ENCODE results near the gene SUPT5H.

SUPT5H gene

GRCh38 chr19:39401070-39401548 lies 44.3 kb upstream of the SUPT5H start:
- no peak for DNase-seq (ENCODE audit: low read depth, low spot score)
- ChIA-PET POLR2A (interaction anchor here (0.6 to 1.8 kb wide), 5 partner anchors 10 to 37 kb away, joined by 3 to 8 read pairs (median 6); partner anchors contain the start of genes MED29, PAF1 and RPS16), CTCF (interaction anchor here (0.7 to 3.6 kb wide), 4 partner anchors 10 to 39 kb away, joined by 3 to 26 read pairs (median 12); partner anchors contain the start of genes MED29, PAF1 and PLEKHG2)
- TF ChIP-seq CTCF (IDR thresholded peaks at IDR 0.05; ENCODE audit: insufficient read depth, low read length, missing control alignments): no peak
- no peak overlapping the region for H3K4me3 ChIP-seq (ENCODE audit: low read depth, low read length)

DNA sequence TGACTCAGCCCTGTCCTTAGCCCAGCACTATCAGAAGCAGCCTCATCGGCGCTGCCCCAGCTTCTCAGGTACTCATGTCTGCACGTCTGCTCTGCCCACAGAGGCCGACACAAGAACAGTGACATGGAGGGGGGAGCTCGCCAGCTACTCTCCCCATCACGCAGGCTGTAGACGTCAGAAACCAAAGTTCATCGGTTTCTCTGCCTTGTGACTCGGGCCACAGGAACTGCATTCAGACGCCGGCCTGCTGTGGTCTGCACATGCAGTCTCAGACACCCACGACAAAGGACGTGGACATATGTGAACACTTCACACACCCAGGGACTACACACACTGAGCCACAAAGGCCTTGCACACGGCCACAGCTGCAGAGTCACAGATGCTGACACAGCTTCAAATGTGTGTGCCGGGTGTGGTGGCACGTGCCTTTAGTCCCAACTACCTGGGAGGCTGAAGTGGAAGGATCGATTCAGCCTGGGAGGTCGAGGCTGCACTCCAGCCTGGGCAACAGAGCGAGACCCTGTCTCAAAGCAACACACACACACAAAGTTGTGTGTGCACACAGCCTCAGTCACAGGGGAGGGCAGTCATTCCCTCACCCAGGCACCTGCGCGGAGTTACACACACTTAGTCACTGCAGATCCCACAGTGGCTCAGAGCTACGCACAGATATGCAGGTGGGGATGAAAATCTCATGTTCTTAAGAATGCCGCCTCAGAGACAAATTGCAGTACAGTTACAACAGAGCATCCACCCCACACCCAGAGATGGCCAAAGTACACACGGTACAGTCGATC lies 43.6 kb upstream of the SUPT5H start:
- TF ChIP-seq CTCF (IDR thresholded peaks at IDR 0.05; ENCODE audit: insufficient read depth, low read length, missing control alignments): no peak
- no peak overlapping the region for H3K4me3 ChIP-seq (ENCODE audit: low read depth, low read length)
- ChIA-PET POLR2A (interaction anchor here (0.6 to 1.8 kb wide), 6 partner anchors 10 to 37 kb away, joined by 3 to 8 read pairs (median 6); partner anchors contain the start of genes MED29, PAF1 and RPS16), CTCF (interaction anchor here (0.7 to 3.6 kb wide), 4 partner anchors 10 to 39 kb away, joined by 3 to 26 read pairs (median 12); partner anchors contain the start of genes MED29, PAF1 and PLEKHG2)
- no peak for DNase-seq (ENCODE audit: low read depth, low spot score)

DNA sequence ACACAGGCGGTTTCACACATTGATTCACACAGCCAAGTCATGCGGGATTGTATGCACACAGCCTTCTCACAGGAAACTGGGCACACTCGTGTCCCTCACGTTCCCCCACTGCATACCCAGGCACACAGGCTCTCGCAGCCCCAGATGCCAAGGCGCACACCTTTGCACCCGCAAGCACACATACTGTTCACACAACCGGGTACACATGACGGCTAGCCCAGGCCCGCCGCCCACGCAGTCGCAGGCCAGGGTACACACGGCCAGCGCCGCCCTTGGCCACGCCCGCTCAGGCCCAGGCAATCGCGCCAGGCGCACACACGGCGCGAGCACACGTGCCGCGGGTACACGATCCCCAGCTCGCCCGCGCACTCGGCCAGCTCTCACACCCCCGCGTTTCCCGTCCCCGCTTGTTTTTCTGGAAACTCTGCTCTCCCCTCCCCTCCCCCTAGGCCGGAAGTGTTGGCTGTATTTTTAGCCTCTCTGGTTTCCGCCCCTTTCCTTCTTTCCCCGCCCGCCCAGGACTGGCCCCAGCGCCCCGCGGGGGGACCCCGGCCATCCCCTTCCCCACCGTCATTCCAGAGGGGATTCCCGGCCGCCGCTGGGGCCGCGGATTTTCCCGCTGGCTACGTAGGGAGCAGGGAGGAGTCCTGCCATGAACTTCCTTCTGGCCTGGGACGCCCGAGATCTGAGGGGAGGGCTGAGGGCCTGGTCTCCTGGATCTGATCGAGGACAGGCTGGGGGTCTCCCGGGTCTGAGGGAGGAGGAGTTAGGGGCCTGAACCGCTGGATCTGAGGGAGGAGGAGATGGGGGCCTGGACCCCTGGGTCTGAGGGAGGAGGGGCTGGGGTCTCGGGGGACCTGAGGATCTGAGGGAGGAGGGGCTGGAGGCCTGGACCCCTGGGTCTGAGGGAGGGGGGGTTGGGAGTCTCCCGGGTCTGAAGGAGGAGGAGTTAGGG lies 42.8 kb upstream of the SUPT5H start:
- POLR2A ChIA-PET: interaction anchor here (0.9 to 1.8 kb wide), 6 partner anchors 9 to 78 kb away, joined by 3 to 8 read pairs (median 6); partner anchors contain the start of genes MED29, PAF1, PLEKHG2 and RPS16
- CTCF ChIA-PET: interaction anchor here (1.1 to 3.6 kb wide), 3 partner anchors 9 to 11 kb away, joined by 7 to 26 read pairs (median 22); partner anchors contain the start of genes MED29, PAF1 and PLEKHG2
- no peak for DNase-seq (ENCODE audit: low read depth, low spot score)
- no peak for TF ChIP-seq CTCF (IDR thresholded peaks at IDR 0.05; ENCODE audit: insufficient read depth, low read length, missing control alignments)
- H3K4me3 ChIP-seq (ENCODE audit: low read depth, low read length): peak overlapping the region; percentile 55

DNA sequence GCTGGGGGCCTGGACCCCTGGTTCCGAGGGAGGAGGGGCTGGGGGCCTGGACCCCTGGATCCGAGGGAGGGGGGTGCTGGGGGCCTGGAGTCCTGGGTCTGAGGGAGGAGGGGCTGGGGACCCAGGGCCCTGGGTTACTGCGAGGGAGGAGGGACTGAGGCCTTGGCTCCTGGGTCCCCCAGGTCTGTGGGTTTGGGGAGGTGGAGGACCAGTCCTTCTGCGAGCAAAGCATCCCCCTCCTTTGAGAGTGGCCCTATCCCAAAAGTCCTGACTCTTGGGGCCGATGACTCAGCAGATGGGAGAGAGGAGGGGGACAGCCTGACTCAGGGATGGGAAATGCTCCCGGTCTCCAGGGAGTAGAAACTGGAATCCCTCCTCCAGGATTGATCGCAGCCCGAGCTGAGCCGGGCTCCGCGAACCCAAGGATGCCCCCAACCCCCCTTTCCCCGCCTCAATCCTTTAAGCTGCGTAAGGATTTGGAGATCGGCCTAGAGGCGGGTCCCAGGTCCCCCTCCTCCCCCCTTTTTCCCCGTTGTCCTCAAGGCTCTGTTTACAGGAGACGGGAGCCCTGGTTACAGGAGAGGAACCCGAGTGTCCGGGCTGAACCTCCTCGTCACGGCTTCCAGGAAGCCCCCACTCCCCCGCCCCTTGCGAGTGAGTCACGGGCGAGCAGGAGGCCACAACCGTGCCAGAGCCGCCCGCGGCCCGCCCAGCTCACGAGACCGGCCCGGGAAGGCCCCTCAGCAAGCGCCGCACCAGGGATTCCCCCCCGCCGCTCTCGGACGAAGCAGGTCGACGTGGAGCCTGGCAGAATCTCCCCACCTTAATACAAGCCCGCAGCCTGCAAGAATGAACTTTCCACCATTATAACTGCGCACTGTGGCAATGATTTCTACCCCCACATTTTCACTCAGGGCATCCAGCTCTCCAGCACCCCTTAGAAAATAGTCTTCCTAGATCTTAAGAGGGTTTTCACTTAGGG lies 41.8 kb upstream of the SUPT5H start:
- H3K4me3 ChIP-seq (ENCODE audit: low read depth, low read length): peak overlapping the region; percentile 55
- TF ChIP-seq CTCF (IDR thresholded peaks at IDR 0.05; ENCODE audit: insufficient read depth, low read length, missing control alignments): no peak
- POLR2A ChIA-PET: interaction anchor here (0.7 to 3.2 kb wide), 7 partner anchors 8 to 77 kb away, joined by 3 to 26 read pairs (median 3); partner anchors contain the start of genes MED29, PAF1, PLEKHG2 and RPS16
- CTCF ChIA-PET: interaction anchor here (1.1 kb wide), 1 partner anchor 8 kb away, joined by 7 read pairs; the partner anchor contains the start of gene PLEKHG2
- DNase-seq (ENCODE audit: low read depth, low spot score): peak; percentile 98

Measured in AG04449 (cell line).